Bone marrow (tissue), 2 donors: Measurements from ENCODE around the gene ANXA3.

Source experiments
- DNase-seq, 2 donors: peaks; one replicate each; lab custom pipeline; 2025; lab: John Stamatoyannopoulos, UW

ANXA3 gene

DNA sequence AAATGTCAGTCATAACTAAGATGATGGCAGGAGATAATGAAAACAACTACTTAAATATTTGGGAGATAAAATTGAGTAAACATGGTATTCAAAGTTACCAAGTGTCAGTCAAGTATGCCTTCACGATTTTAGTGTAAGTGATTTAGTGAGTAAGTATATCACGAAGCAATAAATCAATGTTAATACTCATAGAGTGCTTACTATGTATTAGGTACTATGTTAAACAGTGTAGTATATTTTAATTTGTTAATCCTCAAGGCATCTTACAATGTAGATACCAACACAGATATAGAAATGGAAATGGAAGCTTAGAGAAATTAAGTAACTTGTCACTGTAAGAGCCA lies 59.6 kb downstream of the ANXA3 start:
- no peak for DNase-seq

DNA sequence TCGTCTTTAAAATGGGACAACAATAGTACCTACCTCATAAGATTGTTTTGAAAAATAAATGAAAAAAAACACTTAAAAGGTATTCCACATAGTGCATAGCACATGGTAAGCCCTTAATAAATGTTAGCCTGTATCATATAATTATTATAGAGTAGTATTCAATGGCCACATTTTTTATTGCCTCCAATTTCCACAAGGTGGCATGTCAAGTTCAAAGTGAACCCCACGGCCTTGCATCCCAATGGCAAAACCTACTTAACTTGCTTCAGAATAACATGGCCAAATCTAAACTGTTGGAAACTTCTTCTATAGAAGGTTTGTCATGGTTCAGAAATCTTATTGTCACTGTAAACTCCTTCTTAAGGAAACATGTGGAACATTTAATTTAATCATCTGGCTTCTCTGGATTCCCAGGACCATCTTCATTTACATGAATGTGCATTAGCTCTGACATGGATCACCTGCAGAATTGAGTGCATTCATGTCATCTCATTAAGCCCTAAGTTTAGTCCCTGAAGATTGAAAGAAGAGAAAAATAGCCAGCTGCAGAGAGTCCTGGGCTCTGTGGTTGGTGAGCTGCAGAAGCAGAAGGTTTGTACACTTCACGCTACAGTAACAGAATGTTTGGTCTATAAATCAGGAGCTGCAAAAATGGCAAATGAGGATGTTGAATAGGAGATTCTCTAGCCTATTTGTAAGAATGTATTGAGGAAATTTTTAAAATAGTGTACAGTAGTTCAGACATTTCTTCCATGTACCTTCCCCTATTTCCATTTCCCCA lies 61.0 kb downstream of the ANXA3 start:
- no peak for DNase-seq

DNA sequence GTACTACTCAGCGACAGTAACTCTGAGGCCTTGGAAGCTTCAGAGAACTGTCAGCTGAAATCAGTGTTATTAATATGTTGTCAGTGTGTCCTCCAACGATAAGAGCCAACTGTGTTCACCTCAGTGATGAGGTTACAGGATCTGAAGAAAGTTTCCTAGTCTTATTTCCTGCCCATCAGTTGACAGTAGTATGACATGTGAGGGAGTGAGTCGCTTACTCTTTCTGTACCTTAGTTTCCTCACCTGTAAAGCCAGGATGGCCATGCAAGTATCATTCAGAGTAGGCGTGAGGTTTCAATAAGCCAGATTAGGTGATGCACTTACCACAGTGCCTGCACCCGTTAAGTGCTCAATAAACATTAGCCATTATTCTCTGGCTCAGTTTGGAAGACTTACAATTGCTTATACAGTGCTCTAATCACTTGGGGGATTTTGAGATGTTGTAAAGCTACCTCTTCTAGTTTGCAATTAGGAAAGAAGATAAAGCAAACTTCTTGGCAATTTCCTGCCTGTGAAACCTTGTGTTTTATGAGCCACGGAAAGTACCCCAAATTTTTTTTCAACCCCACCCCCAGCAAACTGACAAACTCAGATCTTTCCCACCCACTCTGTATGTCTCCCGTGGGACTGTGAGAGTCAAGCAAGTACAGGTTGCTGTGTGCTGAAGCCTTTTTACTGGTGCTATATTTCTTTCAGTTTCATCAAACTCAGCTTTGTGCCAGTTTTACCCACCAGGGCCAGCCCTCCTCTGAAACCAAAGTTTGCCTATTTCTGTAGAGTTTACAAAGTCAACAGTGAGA lies 62.2 kb downstream of the ANXA3 start:
- no peak for DNase-seq

- DNase-seq = no peak
Measured at GRCh38 chr4:78616046-78616498, 64.5 kb downstream of the ANXA3 start.

DNA sequence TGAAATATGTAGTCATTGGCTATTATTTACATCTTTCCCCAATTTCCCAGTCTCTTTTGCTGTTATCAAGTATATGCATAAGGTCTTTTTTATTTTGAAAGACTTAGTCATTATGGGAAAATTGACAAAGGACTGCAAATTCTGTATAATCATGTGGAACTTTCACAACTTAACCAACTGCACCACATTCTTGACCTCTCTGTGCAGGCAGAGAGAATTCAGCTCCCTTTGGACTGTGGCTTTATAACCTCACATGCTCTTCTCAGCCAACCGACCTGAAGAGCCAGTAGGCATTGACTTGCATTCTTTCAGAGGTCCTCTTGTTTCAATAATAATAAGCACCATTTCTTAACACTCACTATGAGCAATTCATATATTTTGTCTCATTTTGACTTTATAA lies 66.9 kb downstream of the ANXA3 start:
- no peak for DNase-seq

DNA sequence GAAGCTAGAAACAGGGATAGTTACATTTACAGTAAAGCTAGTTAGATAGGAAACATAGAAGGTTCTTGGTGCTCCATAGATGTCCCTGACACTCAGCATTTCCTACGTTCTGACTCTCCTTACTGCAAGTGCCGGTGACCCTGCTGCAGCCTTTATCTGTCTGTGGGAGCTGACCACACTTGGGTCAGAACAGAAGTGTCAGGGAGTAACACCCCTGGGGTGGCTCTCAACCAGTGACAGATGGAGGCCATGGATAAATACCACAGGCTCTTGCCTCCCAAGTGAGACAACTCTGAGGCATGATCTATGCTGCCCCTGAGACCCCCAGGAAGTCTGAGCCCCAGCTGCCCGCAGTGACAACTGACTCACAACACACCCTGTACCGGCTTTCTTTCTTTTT lies 69.8 kb downstream of the ANXA3 start:
- no peak for DNase-seq

DNA sequence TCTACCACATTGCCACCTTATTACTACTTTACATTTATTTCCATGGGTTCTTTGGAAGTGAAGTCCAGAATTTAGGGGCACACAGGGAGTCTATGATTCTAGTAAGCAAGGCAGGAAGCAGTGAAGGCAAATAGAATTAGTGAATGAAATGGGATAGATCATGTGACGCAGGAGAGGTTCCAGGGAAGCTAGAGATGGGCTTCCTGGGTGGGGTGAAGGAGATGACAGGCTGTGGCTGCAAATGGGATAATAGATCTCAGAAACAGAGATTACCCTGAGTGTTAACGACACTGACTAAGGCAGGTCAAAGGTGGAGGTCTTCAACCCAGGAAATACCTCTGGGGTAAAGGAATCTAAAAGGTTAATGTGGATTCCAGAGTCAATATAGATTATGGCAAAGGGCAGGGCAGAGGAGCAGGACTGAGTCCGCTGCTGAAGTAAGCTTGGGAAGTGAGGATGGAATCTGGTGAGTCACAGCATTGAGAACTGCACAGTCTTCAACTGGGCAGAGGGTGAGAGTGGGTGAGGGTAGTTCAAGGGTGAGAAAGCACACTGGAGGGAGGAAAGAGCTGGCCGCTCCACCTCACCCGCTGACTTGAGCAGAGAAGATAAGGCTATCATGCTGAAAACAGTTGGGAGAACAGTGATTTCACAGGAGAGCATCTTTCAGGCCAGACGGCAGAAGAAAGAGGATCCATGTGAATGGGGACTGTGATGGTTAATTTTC lies 70.8 kb downstream of the ANXA3 start:
- DNase-seq = no peak

DNA sequence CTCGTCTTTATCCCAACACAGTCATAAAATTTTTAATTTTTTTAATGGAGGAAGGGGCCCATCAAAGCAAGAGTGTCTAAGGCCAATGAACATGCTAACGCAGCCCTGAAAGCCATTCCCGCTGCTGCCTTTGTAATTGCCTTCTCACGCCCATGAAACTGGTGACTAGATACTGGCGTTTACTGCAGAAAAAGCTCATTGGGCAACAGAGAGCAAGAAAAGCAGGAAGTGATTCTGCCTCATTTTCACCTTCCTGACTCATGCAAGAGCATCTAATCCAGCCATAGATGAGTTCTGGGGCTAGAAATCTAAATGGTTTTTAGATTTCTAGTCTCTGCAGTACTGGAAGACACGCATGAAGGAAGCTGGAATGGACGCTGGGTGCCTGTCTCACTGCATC lies 72.5 kb downstream of the ANXA3 start:
- no peak for DNase-seq

DNA sequence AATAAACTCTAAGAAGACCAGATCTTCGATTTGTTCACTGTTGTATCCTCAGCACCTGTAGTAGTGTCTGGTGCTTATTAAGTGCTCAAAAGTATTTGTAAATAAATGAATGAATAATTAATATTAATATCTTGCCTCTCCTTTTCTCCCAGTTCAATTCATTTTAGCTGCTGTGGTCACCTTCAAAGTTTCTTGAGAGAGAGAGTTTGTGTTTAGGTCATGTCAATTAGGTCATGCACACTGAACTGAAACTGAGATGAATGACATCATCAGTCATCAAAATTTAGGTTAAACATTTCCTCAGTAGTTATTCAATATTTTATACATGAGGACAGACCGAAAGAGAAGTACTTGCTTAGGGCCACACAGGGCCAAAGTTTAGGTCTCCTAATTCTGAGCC lies 73.5 kb downstream of the ANXA3 start:
- no peak for DNase-seq

- no peak for DNase-seq
Measured at GRCh38 chr4:78627046-78627965, 75.7 kb downstream of the ANXA3 start.

GRCh38 chr4:78627966-78628678 lies 76.6 kb downstream of the ANXA3 start:
- DNase-seq = no peak

DNA sequence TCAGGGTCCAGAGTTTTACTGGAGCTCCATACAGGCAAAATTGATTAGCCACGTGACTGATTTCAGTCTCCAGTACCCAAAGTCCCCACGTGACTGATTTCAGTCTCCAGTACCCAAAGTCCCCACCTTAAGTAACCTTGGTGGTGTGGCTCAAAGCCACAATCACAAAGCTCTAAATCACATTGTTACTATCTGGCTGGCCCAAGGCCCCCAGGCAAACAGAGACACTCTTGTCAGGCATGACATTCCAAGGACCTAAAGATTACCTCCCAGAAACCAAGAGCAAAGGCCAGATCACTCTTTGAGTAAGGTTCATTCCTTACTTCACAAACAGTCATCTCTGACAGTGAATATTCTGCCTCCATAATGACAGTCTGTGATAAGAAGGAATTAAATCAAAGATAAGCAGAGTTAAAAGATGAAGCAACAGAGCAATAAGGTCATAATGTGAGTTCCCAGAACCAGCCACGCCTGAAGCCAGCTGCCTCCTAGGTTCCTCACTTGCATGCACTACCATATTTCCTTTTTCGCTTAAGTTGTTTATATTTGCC lies 78.5 kb downstream of the ANXA3 start:
- DNase-seq = peak in 1 of 2 donors; percentile 65

DNA sequence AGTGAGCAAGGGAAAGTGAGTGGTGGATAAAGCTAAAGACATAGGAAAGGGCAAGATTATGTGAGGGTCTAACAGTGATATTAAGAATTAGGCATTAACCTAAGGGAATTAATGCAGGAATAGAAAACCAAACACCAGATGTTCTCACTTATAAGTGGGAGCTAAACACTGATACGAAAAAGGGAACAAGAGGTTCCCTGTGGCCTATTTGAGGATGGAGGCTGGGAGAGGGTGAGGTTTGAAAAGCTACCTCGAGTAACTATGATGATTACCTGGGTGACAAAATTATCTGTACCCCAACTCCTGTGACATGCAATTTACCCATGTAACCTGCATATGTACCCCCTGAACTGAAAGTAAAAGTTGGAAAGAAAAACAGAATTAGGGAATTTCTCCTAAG lies 79.0 kb downstream of the ANXA3 start:
- no peak for DNase-seq

- DNase-seq = no peak
Measured at GRCh38 chr4:78634011-78634664, 82.6 kb downstream of the ANXA3 start.

GRCh38 chr4:78638337-78639172 lies 87.0 kb downstream of the ANXA3 start:
- DNase-seq = peak in 1 of 2 donors; percentile 63

DNA sequence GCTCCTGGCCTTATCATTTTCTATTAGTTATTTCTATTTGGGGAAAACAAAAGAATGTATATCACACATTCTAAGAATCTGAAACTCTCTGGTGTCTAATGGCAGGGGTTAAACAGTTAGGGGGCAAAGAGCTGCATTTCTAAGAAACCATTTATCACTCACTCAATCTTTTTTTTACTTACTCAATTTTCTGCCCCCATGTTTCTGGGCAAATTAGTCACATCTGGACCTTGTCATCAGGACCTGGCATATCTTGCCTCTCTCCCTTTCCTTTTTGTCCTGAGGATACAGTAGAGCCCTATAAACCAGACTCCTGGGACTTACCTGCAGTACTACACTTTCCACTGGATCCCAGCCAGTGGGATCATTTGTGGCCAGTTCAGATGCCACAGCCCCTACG lies 89.1 kb downstream of the ANXA3 start:
- no peak for DNase-seq

DNA sequence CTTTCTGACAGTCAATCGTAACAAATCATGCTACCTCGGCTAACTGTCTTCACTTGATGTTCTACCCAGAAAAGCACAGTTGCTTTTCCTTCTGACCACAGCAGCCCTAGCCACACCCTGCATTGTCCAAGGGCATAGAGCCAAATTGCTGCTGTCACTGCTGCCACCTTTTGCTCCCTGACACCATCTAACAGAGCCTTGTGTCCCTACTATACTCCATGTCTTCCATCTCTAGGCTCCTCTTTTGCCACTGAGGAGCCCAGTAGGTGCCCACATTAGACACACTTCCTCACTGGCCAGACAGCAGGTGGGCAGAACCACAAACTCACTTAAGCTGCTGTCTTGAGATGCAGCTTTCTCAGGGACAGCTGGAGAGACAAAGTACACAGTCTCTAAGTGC lies 91.4 kb downstream of the ANXA3 start:
- no peak for DNase-seq

DNA sequence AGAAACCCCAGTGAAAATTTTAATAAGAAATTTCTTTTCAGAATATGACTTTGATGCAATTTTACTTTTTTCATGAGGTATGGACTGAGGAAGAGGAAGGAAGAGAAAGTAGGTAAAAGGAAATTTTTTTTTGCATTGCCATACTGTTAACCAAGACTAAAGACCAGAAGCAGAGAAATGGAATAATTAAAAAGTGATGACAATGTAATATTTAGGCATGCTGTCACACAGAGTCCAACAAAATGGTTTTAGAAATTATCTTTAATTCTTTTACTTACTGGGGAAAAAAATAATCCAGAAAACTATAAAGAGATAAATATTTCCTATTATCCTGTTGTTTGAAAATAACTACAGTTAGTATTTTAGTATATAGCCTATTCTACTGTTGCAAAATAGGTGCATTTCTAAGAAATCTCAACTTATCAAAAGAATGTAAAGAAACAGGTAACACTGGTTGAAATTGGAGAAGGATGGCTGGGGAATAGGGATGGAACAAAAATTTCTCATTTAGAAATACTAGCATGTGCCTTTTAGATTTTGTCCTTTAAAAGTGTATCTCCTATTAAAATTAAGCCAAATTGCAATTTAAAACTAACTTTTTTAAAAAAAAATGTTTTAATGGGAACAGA lies 92.6 kb downstream of the ANXA3 start:
- no peak for DNase-seq
